ENCODE measurements around the gene GNG7. TPM values are rescaled to one million over a fixed set of nuclear protein-coding genes. Genes with fewer than 3 reads are reported as not detected.
A peak's percentile ranks its signal among the peaks of the same experiment; 100 is the strongest.

GNG7 gene
- polyA plus RNA-seq, 3 donors: 1.1 to 1.6 (median 1.3) TPM

DNA sequence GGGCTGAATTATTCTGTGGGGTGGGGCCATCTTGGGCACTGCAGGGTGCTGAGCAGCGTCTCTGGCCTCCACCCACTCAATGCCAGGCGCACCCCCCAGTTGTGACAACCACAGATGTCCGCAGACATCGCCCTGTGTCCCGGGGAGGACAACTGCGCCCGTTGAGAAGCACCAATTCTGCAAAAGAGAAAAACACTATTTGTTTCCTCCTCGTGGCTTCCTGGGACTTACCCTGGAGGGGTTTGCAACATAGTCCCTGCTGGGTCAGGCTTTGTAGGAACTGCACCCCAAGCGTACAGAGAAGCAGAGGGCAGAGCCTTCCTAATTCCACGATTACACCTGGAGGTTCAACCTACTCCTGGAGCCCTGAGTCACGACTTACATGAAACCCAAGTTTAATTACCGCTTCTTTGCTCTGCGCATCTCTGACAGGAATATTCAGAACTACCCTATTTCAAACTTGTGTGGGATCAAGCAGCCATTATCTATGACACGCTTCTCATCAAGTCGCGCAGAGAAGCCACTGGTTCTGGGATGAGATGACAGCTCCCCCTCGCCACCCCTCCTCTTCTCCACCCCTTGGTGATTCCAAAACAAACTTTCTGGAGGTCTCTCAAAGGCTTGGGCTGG lies 48.4 kb upstream of the GNG7 start:
- TF ChIP-seq, protein P1, sequence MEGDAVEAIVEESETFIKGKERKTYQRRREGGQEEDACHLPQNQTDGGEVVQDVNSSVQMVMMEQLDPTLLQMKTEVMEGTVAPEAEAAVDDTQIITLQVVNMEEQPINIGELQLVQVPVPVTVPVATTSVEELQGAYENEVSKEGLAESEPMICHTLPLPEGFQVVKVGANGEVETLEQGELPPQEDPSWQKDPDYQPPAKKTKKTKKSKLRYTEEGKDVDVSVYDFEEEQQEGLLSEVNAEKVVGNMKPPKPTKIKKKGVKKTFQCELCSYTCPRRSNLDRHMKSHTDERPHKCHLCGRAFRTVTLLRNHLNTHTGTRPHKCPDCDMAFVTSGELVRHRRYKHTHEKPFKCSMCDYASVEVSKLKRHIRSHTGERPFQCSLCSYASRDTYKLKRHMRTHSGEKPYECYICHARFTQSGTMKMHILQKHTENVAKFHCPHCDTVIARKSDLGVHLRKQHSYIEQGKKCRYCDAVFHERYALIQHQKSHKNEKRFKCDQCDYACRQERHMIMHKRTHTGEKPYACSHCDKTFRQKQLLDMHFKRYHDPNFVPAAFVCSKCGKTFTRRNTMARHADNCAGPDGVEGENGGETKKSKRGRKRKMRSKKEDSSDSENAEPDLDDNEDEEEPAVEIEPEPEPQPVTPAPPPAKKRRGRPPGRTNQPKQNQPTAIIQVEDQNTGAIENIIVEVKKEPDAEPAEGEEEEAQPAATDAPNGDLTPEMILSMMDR (IDR thresholded peaks at IDR 0.05): no peak
- Mint-ChIP-seq H3K27ac (no peak overlapping the region), H3K27me3 (ENCODE audit: low read depth in 3 of 3) (peaks cover 2 to 8% (median 8%) of the 10 kb centered on the region in 3 donors), H3K4me3 (no peak overlapping the region), H3K4me1 (peaks cover 7% of the 10 kb centered on the region), H3K9me3 (no peaks in the 10 kb centered on the region), H3K36me3 (peaks cover 14 to 28% of the 10 kb centered on the region in 2 donors)
- Histone ChIP-seq H3K4me3 (replicated peaks in 1 of 3; ENCODE audit: low read depth in 2 of 3, low read length in 3 of 3) (no peak overlapping the region), H3K79me2 (ENCODE audit: insufficient read depth, low read length) (no peaks in the 10 kb centered on the region), H4K20me1 (ENCODE audit: insufficient read depth, low read length) (no peaks in the 10 kb centered on the region), H2AFZ (ENCODE audit: insufficient read depth, low read depth, low read length, poor library complexity, severe bottlenecking) (no peak overlapping the region), H3K9me3 (replicated peaks in 1 of 2; ENCODE audit: control insufficient read depth in 1 of 2, insufficient read depth in 1 of 2, low read length in 2 of 2) (no peaks in the 10 kb centered on the region), H3K27ac (ENCODE audit: low read depth in 1 of 2, low read length in 2 of 2) (no peak overlapping the region), H3K4me2 (replicated peaks; ENCODE audit: extremely low read depth, low read length, poor library complexity, severe bottlenecking) (no peak overlapping the region), H3K36me3 (replicated peaks in 1 of 2; ENCODE audit: control insufficient read depth in 1 of 2, insufficient read depth in 2 of 2, low read length in 2 of 2) (peaks cover 20 to 28% of the 10 kb centered on the region in 2 donors), H3K9ac (ENCODE audit: insufficient read depth, low read length, poor library complexity, severe bottlenecking) (no peak overlapping the region), H3K27me3 (ENCODE audit: control insufficient read depth in 2 of 2, insufficient read depth in 2 of 2, low read length in 2 of 2) (no peaks in the 10 kb centered on the region), H3K4me1 (ENCODE audit: control insufficient read depth in 1 of 2, insufficient read depth in 2 of 2, low read length in 2 of 2) (peaks cover 7 to 10% of the 10 kb centered on the region in 2 donors)
- WGBS (ENCODE audit: insufficient coverage): 38% methylated on average over 16 of the region's 17 CpGs
- DNase-seq: no peak
- intact Hi-C loops (cut with micrococcal nuclease): no loop called here

DNA sequence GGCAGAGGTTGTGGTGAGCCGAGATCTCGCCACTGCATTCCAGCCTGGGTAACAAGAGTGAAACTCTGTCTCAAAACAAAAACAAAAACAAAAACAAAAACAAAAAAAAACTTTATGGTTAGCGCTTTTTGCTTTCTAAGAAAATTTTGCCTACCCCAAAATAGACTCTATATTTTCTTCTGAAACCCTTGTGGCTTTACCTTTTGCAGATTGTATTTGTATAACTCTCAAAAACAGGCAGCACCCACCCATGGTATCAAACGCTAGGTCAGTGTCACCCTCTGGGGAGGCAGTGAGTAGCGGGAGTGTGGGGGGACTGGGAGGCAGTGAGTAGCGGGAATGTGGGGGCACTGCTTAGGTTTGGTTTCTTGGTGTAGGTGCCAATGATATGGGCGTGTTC lies 44.9 kb upstream of the GNG7 start:
- intact Hi-C loops (cut with micrococcal nuclease): loop anchor here in 1 of 2 donors (10.0 kb wide), 1 partner anchor 283 kb away; no protein-coding TSS in a partner anchor
- Histone ChIP-seq H3K9ac (ENCODE audit: insufficient read depth, low read length, poor library complexity, severe bottlenecking) (no peak overlapping the region), H3K9me3 (replicated peaks in 1 of 2; ENCODE audit: control insufficient read depth in 1 of 2, insufficient read depth in 1 of 2, low read length in 2 of 2) (no peaks in the 10 kb centered on the region), H3K27ac (ENCODE audit: low read depth in 1 of 2, low read length in 2 of 2) (no peak overlapping the region), H4K20me1 (ENCODE audit: insufficient read depth, low read length) (no peaks in the 10 kb centered on the region), H3K36me3 (replicated peaks in 1 of 2; ENCODE audit: control insufficient read depth in 1 of 2, insufficient read depth in 2 of 2, low read length in 2 of 2) (no peaks in the 10 kb centered on the region), H3K4me1 (ENCODE audit: control insufficient read depth in 1 of 2, insufficient read depth in 2 of 2, low read length in 2 of 2) (peaks cover 7 to 10% of the 10 kb centered on the region in 2 donors), H3K4me2 (replicated peaks; ENCODE audit: extremely low read depth, low read length, poor library complexity, severe bottlenecking) (no peak overlapping the region), H3K79me2 (ENCODE audit: insufficient read depth, low read length) (no peaks in the 10 kb centered on the region), H2AFZ (ENCODE audit: insufficient read depth, low read depth, low read length, poor library complexity, severe bottlenecking) (no peak overlapping the region), H3K4me3 (replicated peaks in 1 of 3; ENCODE audit: low read depth in 2 of 3, low read length in 3 of 3) (no peak overlapping the region), H3K27me3 (ENCODE audit: control insufficient read depth in 2 of 2, insufficient read depth in 2 of 2, low read length in 2 of 2) (no peaks in the 10 kb centered on the region)
- Mint-ChIP-seq H3K27ac (peak overlapping the region in 1 of 7 donors; percentile 7), H3K4me1 (peaks cover 7% of the 10 kb centered on the region), H3K36me3 (no peaks in the 10 kb centered on the region), H3K4me3 (no peak overlapping the region), H3K27me3 (ENCODE audit: low read depth in 3 of 3) (peaks cover 8 to 12% (median 10%) of the 10 kb centered on the region in 3 donors), H3K9me3 (no peaks in the 10 kb centered on the region)
- 93% methylated on average over 5 of the region's 7 CpGs for WGBS (ENCODE audit: insufficient coverage)
- TF ChIP-seq, protein P1 (IDR thresholded peaks at IDR 0.05): no peak
- no peak for DNase-seq
